GM12875 (cell line): ENCODE results near the gene FAU.

Source experiments
- H3K4me3 ChIP-seq: one replicate; pipeline ENCODE4 v1.5.1; 2011; ENCODE audit warnings: low read depth, low read length, control low read depth
- TF ChIP-seq, protein P1 (sequence below): IDR thresholded peaks from 2 replicates; pipeline ENCODE4 v1.5.1; 2011; ENCODE audit warnings: low read depth, mild to moderate bottlenecking, control low read depth, inconsistent platforms, low read length, moderate library complexity, borderline replicate concordance; ENCODE audit not compliant: insufficient read depth

The FAU gene

DNA sequence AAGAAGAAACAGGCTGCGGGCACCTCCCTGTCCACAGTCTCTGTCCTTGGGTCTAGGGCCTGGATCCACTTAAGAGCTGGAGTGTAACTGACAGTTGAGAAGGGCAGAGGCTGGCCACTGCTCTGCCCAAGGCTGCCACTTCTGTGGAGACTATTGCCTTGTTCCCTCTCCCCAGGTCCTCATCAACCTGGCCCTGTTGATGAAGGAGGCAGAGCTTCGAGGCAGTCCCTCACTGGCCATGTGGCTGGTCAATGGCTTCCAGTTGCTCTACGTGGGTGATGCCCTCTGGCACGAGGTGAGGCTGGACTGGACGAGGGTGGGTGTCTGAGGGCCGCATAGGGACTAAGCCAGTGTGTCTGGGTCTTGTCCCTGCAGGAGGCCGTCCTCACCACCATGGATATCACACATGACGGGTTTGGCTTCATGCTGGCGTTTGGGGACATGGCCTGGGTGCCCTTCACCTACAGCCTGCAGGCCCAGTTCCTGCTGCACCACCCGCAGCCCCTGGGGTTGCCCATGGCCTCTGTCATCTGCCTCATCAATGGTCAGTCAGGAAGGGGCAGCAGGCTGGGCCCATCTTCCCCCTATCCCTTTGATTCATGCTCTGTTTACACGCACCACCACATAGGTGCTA lies 7.3 kb downstream of the FAU start:
- no peak overlapping the region for H3K4me3 ChIP-seq
- TF ChIP-seq, protein P1, sequence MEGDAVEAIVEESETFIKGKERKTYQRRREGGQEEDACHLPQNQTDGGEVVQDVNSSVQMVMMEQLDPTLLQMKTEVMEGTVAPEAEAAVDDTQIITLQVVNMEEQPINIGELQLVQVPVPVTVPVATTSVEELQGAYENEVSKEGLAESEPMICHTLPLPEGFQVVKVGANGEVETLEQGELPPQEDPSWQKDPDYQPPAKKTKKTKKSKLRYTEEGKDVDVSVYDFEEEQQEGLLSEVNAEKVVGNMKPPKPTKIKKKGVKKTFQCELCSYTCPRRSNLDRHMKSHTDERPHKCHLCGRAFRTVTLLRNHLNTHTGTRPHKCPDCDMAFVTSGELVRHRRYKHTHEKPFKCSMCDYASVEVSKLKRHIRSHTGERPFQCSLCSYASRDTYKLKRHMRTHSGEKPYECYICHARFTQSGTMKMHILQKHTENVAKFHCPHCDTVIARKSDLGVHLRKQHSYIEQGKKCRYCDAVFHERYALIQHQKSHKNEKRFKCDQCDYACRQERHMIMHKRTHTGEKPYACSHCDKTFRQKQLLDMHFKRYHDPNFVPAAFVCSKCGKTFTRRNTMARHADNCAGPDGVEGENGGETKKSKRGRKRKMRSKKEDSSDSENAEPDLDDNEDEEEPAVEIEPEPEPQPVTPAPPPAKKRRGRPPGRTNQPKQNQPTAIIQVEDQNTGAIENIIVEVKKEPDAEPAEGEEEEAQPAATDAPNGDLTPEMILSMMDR: no peak

- H3K4me3 ChIP-seq: no peak overlapping the region
Observed at GRCh38 chr11:65113839-65114238, 8.1 kb downstream of the FAU start.

DNA sequence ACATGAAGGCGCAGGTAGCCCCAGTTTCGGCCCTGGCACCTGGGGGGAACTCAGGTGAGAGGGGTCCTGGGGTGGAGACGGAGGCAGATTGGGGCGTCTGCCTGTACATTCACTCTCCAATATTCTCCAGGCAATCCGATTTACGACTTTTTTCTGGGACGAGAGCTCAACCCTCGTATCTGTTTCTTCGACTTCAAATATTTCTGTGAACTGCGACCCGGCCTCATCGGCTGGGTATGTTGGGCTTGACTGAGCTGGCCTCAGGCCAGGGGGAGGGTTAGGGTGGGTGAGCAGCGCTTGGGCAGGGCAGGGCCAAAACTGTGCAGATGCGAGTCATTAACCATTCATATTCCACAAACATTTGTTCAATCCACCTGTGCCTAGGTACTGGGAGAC lies 8.6 kb downstream of the FAU start:
- TF ChIP-seq, protein P1: no peak
- no peak overlapping the region for H3K4me3 ChIP-seq

More at GRCh38 chr11:65113839-65114238, 8.1 kb downstream of the FAU start:
- TF ChIP-seq, protein P1: no peak

DNA sequence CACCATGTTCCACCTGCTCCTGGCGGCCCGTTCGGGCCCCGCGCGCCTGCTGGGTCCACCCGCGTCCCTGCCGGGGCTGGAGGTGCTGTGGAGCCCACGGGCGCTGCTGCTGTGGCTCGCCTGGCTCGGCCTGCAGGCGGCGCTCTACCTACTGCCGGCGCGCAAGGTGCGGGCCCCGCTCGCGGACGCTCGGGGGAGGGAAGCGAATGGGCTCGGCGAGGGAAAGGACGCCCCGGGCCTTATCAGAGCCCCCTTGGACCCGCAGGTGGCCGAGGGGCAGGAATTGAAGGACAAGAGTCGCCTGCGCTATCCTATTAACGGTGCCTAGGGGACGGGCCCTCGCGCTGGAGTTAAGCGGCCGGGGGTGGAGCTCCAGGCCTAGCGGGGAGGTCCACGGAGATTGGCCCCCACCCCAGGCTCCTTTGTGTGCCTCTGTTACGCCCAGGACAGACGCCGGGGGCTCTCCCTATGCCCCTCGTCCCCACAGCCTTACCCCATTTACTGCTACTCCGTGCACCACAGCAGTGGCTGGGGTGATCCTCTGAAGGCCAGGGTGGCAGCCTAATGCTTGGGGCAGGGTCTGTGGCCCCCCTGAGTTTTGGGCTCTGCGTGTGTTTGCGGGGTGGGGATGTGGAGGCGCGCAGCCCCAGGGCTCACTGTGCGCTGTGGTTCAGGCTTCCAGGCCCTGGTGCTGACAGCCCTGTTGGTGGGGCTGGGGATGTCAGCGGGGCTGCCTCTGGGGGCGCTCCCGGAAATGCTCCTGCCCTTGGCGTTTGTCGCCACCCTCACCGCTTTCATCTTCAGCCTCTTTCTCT lies 9.2 kb downstream of the FAU start:
- peak overlapping the region; percentile 70 for H3K4me3 ChIP-seq
- TF ChIP-seq, protein P1: peak; percentile 98

- TF ChIP-seq, protein P1: no peak
- H3K4me3 ChIP-seq: peak within 1 kb of the TSS; percentile 70
Observed at GRCh38 chr11:65111744-65112545, 10.0 kb downstream of the FAU start, which contains the start of gene TM7SF2. Gene TM7SF2, plus strand, starts transcription at chr11:65111872. Its CDS starts 144 bp downstream, at chr11:65112016.

DNA sequence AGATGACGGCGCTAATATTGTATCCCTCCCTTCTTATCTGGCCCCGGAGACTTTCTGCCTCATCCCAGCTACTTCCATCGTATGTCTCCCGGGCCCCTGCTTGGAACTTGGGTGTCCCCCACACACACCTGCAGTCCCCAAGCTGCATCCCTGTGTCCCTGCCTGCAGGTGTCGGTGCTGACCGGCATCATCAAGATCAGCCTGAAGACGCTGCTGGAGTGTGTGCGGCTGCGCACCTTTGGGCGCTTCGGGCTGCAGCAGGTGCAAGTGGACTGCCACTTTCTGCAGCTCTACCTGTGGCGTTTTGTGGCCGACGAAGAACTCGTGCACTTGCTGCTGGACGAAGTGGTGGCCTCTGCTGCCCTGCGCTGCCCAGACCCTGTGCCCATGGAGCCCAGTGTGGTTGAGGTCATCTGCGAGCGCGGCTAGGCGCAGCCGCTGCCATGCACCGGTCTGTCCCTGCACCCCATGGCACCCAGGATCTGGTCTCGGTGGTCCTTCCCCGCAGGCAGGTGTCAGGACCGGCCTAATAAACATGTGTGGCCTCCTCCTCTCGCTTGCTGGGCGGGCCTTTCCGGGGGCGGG lies 10.7 kb downstream of the FAU start:
- no peak overlapping the region for H3K4me3 ChIP-seq
- TF ChIP-seq, protein P1: no peak
